WTC11 (cell line): ENCODE data around the gene TRIM74.
"Not testable (repeated sequence)": the region's sequence is repeated elsewhere in the genome, so short reads cannot be mapped to it uniquely, and the experiment has no call there.

Experiments
- ATF2 ChIP-seq: sonication (generic); formaldehyde crosslinking; IDR thresholded peaks from 2 replicates; pipeline ENCODE4 v1.8.1; 2022; ENCODE audit warnings: low read depth, missing genetic modification reagents, borderline replicate concordance
- CREM ChIP-seq: sonication (generic); formaldehyde crosslinking; IDR thresholded peaks from 2 replicates; pipeline ENCODE4 v1.8.1; 2022; ENCODE audit warnings: mild to moderate bottlenecking, missing genetic modification reagents, moderate library complexity
- ELF4 ChIP-seq: sonication (generic); formaldehyde crosslinking; IDR thresholded peaks from 2 replicates; pipeline ENCODE4 v1.8.1; 2022; ENCODE audit warnings: low read depth, mild to moderate bottlenecking, moderate library complexity, missing genetic modification reagents
- ETV6 ChIP-seq: sonication (generic); formaldehyde crosslinking; IDR thresholded peaks from 2 replicates; pipeline ENCODE4 v1.8.1; 2022; ENCODE audit warnings: mild to moderate bottlenecking, missing genetic modification reagents
- STAT6 ChIP-seq: sonication (generic); formaldehyde crosslinking; conservative IDR thresholded peaks from 2 replicates; pipeline ENCODE4 v1.8.1; 2023; ENCODE audit warnings: mild to moderate bottlenecking, low read depth, missing genetic modification reagents, moderate library complexity
- ZNF232 ChIP-seq: sonication (generic); formaldehyde crosslinking; IDR thresholded peaks from 2 replicates; pipeline ENCODE4 v1.8.0; 2022; ENCODE audit warnings: mild to moderate bottlenecking, missing genetic modification reagents
- ZNF317 ChIP-seq: sonication (generic); formaldehyde crosslinking; IDR thresholded peaks from 2 replicates; pipeline ENCODE4 v1.8.1; 2023; ENCODE audit warnings: low read depth, mild to moderate bottlenecking, moderate library complexity, missing genetic modification reagents, borderline replicate concordance
- TF ChIP-seq, protein P1 (sequence below): fragments of 200-600 bp; IDR thresholded peaks from 2 replicates; pipeline ENCODE4 v1.8.0; 2022; ENCODE audit warnings: antibody characterized with exemption

DNA sequence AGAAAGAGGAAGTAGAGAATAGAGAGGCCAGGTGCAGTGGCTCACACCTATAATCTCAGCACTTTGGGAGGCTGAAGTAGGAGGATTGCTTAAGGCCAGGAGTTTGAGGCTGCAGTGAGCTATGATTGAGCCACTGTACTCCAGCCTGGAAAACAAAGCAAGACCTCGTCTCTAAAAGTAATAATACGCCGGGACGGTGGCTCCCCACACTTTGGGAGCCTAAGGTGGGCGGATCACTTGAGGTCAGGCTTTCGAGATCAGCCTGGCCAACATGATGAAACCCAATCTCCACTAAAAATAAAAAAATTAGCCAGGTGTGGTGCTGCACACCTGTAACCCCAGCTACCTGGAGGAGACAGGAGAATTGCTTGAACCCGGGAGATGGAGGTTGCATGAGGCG, 26.2 kb upstream of the TRIM74 start:
- not testable (repeated sequence) for TF ChIP-seq ZNF317 (CRISPR knock-in tag); ETV6; CREM (CRISPR knock-in tag); ATF2 (CRISPR knock-in tag); STAT6 (CRISPR knock-in tag); ZNF232 (CRISPR knock-in tag); ELF4 (CRISPR knock-in tag)
- TF ChIP-seq, protein P1, sequence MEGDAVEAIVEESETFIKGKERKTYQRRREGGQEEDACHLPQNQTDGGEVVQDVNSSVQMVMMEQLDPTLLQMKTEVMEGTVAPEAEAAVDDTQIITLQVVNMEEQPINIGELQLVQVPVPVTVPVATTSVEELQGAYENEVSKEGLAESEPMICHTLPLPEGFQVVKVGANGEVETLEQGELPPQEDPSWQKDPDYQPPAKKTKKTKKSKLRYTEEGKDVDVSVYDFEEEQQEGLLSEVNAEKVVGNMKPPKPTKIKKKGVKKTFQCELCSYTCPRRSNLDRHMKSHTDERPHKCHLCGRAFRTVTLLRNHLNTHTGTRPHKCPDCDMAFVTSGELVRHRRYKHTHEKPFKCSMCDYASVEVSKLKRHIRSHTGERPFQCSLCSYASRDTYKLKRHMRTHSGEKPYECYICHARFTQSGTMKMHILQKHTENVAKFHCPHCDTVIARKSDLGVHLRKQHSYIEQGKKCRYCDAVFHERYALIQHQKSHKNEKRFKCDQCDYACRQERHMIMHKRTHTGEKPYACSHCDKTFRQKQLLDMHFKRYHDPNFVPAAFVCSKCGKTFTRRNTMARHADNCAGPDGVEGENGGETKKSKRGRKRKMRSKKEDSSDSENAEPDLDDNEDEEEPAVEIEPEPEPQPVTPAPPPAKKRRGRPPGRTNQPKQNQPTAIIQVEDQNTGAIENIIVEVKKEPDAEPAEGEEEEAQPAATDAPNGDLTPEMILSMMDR, result not testable (repeated sequence)
